ENCODE measurements around the gene PLD1. TPM values are rescaled to one million over a fixed set of nuclear protein-coding genes. Genes with fewer than 3 reads are reported as not detected.

Gene PLD1
- total RNA-seq, 2 donors from 2014 or later = 9.5 to 15.9 TPM

- no peak overlapping the region for H3K27ac Mint-ChIP-seq
Measured at GRCh38 chr3:171553086-171553485, 257.2 kb downstream of the PLD1 start.

GRCh38 chr3:171552531-171552930 lies 257.8 kb downstream of the PLD1 start:
- no peak for TF ChIP-seq CTCF (conservative IDR thresholded peaks at IDR 0.05)
- Histone ChIP-seq H3K4me1 (ENCODE audit: control insufficient read depth, insufficient read depth, low read length) (no peaks in the 10 kb centered on the region), H3K4me3 (ENCODE audit: low read length) (no peak overlapping the region), H3K27ac (ENCODE audit: low read depth, low read length) (no peak overlapping the region), H3K9me3 (ENCODE audit: control insufficient read depth, low read length) (no peaks in the 10 kb centered on the region), H3K27me3 (ENCODE audit: control insufficient read depth, insufficient read depth, low read length, poor library complexity, severe bottlenecking) (no peaks in the 10 kb centered on the region), H3K36me3 (ENCODE audit: control insufficient read depth, insufficient read depth, low read length) (no peaks in the 10 kb centered on the region), H3K9ac (ENCODE audit: extremely low read depth, low read length, poor library complexity, severe bottlenecking) (no peak overlapping the region)
- WGBS, 2 experiments (ENCODE audit: insufficient coverage in 1 of 2, insufficient read length in 1 of 2) = 90 to 100% methylated on average over 1 of the region's 1 CpG
- H3K27me3 Mint-ChIP-seq (ENCODE audit: insufficient read depth) = peaks cover 5% of the 10 kb centered on the region
- H3K36me3 Mint-ChIP-seq (ENCODE audit: low read depth) = no peaks in the 10 kb centered on the region
- DNase-seq = no peak
- no peak overlapping the region for H3K4me3 Mint-ChIP-seq
- H3K9me3 Mint-ChIP-seq = no peaks in the 10 kb centered on the region
- H3K27ac Mint-ChIP-seq = no peak overlapping the region
- peaks cover 6% of the 10 kb centered on the region for H3K4me1 Mint-ChIP-seq

More at GRCh38 chr3:171553086-171553485, 257.2 kb downstream of the PLD1 start:
- no peaks in the 10 kb centered on the region for H3K9me3 Mint-ChIP-seq
- Histone ChIP-seq H3K9ac (ENCODE audit: extremely low read depth, low read length, poor library complexity, severe bottlenecking) (no peak overlapping the region), H3K27ac (ENCODE audit: low read depth, low read length) (no peak overlapping the region), H3K27me3 (ENCODE audit: control insufficient read depth, insufficient read depth, low read length, poor library complexity, severe bottlenecking) (no peaks in the 10 kb centered on the region), H3K36me3 (ENCODE audit: control insufficient read depth, insufficient read depth, low read length) (no peaks in the 10 kb centered on the region), H3K9me3 (ENCODE audit: control insufficient read depth, low read length) (no peaks in the 10 kb centered on the region), H3K4me3 (ENCODE audit: low read length) (no peak overlapping the region), H3K4me1 (ENCODE audit: control insufficient read depth, insufficient read depth, low read length) (no peaks in the 10 kb centered on the region)
- no peak for TF ChIP-seq CTCF (conservative IDR thresholded peaks at IDR 0.05)
- no peak for DNase-seq
- WGBS, 2 experiments (ENCODE audit: insufficient coverage in 1 of 2, insufficient read length in 1 of 2) = 89 to 100% methylated on average over 2 of the region's 2 CpGs
- H3K4me1 Mint-ChIP-seq = peaks cover 6% of the 10 kb centered on the region
- H3K36me3 Mint-ChIP-seq (ENCODE audit: low read depth) = no peaks in the 10 kb centered on the region
- H3K27me3 Mint-ChIP-seq (ENCODE audit: insufficient read depth) = peaks cover 5% of the 10 kb centered on the region
- no peak overlapping the region for H3K4me3 Mint-ChIP-seq

GRCh38 chr3:171551296-171551695 lies 259.0 kb downstream of the PLD1 start:
- no peak for DNase-seq
- Mint-ChIP-seq H3K27ac (no peak overlapping the region), H3K4me1 (peaks cover 4% of the 10 kb centered on the region), H3K4me3 (no peak overlapping the region), H3K36me3 (ENCODE audit: low read depth) (no peaks in the 10 kb centered on the region), H3K27me3 (ENCODE audit: insufficient read depth) (peaks cover 5% of the 10 kb centered on the region), H3K9me3 (no peaks in the 10 kb centered on the region)
- no peak overlapping the region for H3K9ac ChIP-seq (ENCODE audit: extremely low read depth, low read length, poor library complexity, severe bottlenecking)
- H3K27ac ChIP-seq (ENCODE audit: low read depth, low read length) = no peak overlapping the region
- no peak overlapping the region for H3K4me3 ChIP-seq (ENCODE audit: low read length)
- no peaks in the 10 kb centered on the region for H3K9me3 ChIP-seq (ENCODE audit: control insufficient read depth, low read length)
- WGBS, 2 experiments (ENCODE audit: insufficient coverage in 1 of 2, insufficient read length in 1 of 2) = 88% methylated on average over 1 of the region's 1 CpG; no CpG with 5 or more reads in 1 of the 2 experiments
- H3K27me3 ChIP-seq (ENCODE audit: control insufficient read depth, insufficient read depth, low read length, poor library complexity, severe bottlenecking) = no peaks in the 10 kb centered on the region
- TF ChIP-seq CTCF (conservative IDR thresholded peaks at IDR 0.05) = no peak
- H3K4me1 ChIP-seq (ENCODE audit: control insufficient read depth, insufficient read depth, low read length) = no peaks in the 10 kb centered on the region
- no peaks in the 10 kb centered on the region for H3K36me3 ChIP-seq (ENCODE audit: control insufficient read depth, insufficient read depth, low read length)

Other genes with a start within 250 kb of the PLD1 start
- not detected for gene TMEM212, start 32.9 kb upstream of the PLD1 start, total RNA-seq
- 100 to 1,000 TPM in 1 of 2 donors, 10 to 100 TPM in 1; 80.6 to 107 TPM for gene FNDC3B, start 229.1 kb upstream of the PLD1 start, total RNA-seq

All from endodermal cell (in vitro differentiated cells).